BJ (cell line): ENCODE data around the gene SH3YL1. TPM values are rescaled to one million over a fixed set of nuclear protein-coding genes. Genes with fewer than 3 reads are reported as not detected.

Experiments used
- CTCF ChIA-PET: fragments of 350-600 bp; formaldehyde crosslinking; extraction: SDS; loops from one replicate; lab custom pipeline; 2021; ENCODE audit warnings: antibody characterized with exemption, inconsistent platforms; lab: Yijun Ruan, JAX
- POLR2A ChIA-PET: fragments of 300-600 bp; sonication (Branson Sonifier 250); formaldehyde crosslinking; extraction: SDS; loops from one replicate; lab custom pipeline; 2021; ENCODE audit warnings: antibody characterized with exemption; lab: Charles Lee
- DNase-seq: peaks from one replicate; pipeline ENCODE4 v3.0.0-alpha.2; 2011; ENCODE audit warnings: low read depth
- H3K27me3 ChIP-seq: 2 replicates; pipeline ENCODE4 v1.6.0; 2011; ENCODE audit warnings: low read length; ENCODE audit not compliant: control insufficient read depth, insufficient read depth
- H3K36me3 ChIP-seq: 2 replicates; pipeline ENCODE4 v1.5.1; 2011; ENCODE audit warnings: low read length; ENCODE audit not compliant: control insufficient read depth, insufficient read depth
- H3K4me3 ChIP-seq: 2 replicates; pipeline ENCODE4 v1.5.1; 2011; ENCODE audit warnings: low read depth, mild to moderate bottlenecking, control low read depth, low read length
- polyA plus RNA-seq: library from polyadenylated mRNA; depleted of rRNA; stranded (reverse); fragments of >200 nt; gene quantifications from 2 replicates; pipeline ENCODE4 v1.2.3, GENCODE V29; 2011
- TF ChIP-seq, protein P1 (sequence below): IDR thresholded peaks from 2 replicates; pipeline ENCODE4 v1.5.1; 2011; ENCODE audit warnings: low read depth, mild to moderate bottlenecking, control low read depth, inconsistent platforms, low read length, moderate library complexity; ENCODE audit not compliant: insufficient read depth

The SH3YL1 gene
- polyA plus RNA-seq, 1 experiment: 19.0 TPM

DNA sequence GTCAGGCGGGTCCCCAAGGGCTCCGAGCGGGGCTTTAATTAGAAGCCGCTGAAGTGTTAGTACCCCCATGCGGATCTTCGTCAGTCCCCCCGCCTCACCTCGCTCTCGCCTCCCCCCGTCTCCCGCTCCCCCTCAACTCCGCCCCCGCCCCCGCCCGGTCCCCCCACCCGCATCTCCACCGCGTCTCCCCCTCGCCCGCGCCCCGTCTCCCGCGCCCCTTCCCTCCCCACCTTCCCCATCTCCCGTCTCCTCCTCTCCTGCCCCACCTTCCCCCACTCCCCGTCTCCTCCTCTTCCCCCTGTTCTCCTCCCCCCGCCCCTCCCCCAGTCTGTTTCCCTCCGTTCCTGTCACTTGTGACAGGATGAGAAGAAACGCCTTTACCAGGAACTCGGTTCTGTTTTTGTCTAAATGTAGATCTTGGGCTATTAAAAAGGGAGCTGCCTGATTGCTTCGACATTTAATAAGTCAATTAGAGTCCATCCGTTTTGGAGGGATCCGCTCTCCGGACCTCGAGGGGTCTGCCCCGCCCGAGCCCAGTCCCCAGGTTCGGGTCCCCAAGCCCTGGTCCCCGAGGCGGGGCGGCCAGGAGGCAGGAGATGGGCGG is 25.0 kb upstream of the SH3YL1 start:
- Histone ChIP-seq H3K36me3 (no peaks in the 10 kb centered on the region), H3K27me3 (peaks cover 8% of the 10 kb centered on the region), H3K4me3 (no peak overlapping the region)
- ChIA-PET CTCF (interaction anchor here (0.6 to 3.4 kb wide), 10 partner anchors 12 to 348 kb away, joined by 3 to 31 read pairs (median 9); no protein-coding TSS in a partner anchor), POLR2A (no interaction called here)
- TF ChIP-seq, protein P1, sequence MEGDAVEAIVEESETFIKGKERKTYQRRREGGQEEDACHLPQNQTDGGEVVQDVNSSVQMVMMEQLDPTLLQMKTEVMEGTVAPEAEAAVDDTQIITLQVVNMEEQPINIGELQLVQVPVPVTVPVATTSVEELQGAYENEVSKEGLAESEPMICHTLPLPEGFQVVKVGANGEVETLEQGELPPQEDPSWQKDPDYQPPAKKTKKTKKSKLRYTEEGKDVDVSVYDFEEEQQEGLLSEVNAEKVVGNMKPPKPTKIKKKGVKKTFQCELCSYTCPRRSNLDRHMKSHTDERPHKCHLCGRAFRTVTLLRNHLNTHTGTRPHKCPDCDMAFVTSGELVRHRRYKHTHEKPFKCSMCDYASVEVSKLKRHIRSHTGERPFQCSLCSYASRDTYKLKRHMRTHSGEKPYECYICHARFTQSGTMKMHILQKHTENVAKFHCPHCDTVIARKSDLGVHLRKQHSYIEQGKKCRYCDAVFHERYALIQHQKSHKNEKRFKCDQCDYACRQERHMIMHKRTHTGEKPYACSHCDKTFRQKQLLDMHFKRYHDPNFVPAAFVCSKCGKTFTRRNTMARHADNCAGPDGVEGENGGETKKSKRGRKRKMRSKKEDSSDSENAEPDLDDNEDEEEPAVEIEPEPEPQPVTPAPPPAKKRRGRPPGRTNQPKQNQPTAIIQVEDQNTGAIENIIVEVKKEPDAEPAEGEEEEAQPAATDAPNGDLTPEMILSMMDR: no peak
- DNase-seq: no peak

DNA sequence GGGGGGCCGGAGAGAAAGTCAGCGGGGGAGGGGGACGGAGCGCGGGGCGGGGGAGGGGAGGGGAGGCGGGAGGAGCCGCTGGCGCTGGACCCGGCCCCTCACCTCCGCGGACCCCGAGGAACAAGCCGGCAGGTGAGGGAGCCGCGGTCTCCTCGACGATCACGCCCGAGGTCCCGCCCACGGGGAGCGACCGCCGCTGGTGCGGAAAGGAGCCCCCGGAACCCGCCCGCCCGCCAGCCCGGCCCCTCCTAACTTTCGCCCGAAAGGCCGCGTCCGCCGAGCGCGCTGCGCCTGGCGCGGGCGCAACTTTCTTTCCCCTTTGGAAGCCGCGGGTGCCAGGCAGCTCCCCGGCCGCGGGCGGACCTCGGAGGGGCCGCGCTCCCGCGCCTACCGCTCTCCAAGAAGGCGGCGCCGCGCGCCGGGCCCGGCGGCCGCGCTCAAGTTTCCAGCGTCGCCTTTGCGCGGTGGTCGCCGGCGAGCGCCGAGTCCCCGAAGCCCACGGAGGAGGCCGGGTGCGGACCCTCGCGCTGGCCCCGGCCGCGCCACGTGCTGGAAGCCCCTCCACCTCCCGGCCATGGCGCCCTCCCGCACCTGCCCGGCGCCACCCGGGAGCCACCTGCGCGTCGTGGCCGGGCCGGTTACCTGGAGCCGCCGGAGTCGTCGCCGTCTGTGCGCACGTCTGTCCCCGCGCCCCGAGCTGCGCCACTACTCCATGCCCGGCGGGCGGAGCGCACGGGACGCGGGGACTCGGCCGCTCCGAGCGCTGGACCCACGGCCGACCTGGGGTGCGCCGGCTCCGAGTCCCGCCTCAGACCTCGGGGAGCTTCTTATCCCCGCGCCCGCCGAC is 24.3 kb upstream of the SH3YL1 start, which contains the start of gene ALKAL2:
Gene ALKAL2, minus strand, starts transcription at position 181 of the 847 bp plus-strand sequence. CDS start 256 bp downstream, outside the sequence.
- H3K4me3 ChIP-seq: peak within 1 kb of the TSS; percentile 18
- H3K27me3 ChIP-seq: peaks cover 8% of the 10 kb centered on the region
- TF ChIP-seq, protein P1: no peak
- no peak for DNase-seq
- ChIA-PET POLR2A (no interaction called here), CTCF (interaction anchor here (0.6 to 3.4 kb wide), 7 partner anchors 16 to 116 kb away, joined by 3 to 31 read pairs (median 5); no protein-coding TSS in a partner anchor)
- H3K36me3 ChIP-seq: 0 out of 2 replicates have a peak, but pooled peaks cover 2% of the 10 kb centered on the region

DNA sequence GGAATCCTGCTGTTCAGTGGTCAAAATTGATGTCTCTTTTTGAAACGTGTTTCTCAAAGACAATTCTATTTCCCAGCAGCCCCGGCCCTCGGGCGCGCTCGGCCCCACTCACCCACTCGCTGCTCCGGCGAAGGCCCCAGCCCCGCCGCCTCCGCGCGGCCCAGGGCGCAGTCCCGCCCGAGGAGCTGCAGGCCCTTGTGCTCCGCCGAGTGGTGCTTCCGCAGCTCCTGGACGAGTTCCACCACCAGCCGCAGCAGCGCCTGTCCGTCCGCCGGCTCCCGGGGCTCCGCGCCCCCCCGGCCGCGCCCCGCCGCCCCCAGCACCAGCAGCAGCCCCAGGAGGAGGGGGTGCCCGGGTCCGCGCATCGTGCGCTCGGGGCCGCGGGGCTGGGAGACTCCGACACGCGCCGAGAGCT is 23.6 kb upstream of the SH3YL1 start:
- TF ChIP-seq, protein P1: no peak
- 0 out of 2 replicates have a peak, but pooled peaks cover 3% of the 10 kb centered on the region for H3K36me3 ChIP-seq
- no peak for DNase-seq
- H3K4me3 ChIP-seq: peak overlapping the region; percentile 18
- POLR2A ChIA-PET: no interaction called here
- H3K27me3 ChIP-seq: peaks cover 8% of the 10 kb centered on the region
- CTCF ChIA-PET: interaction anchor here (0.7 to 3.4 kb wide), 3 partner anchors 41 to 442 kb away, joined by 3 to 31 read pairs (median 4); no protein-coding TSS in a partner anchor

DNA sequence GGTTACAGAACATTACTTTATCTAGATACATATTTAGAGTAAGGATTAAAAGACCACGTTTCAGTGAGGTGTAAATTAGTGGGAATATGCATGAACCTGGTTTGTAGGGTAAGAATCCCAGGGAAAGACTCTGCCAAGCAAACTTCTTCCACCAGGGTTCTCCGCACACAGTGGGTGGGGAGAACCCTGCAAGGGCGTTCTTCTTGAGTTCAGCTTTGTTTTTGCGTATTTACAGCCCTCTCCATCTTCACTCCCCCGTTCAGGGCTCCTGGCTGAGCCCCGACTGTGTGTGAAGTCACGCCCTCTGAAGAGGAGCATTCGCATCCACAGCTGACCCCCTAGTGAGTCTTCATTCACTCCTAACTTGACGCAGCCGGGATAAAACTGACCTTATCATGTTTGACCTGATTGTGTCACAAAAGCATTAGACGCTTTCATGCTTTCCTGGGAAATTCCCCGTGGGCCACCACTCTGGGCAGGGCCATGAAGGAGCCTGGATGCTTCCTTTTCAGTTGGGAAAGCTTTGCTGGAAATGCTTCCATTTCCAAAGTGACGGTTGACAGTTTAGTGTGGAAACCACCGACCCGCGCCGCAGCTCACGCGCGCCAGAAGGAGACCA is 23.1 kb upstream of the SH3YL1 start:
- DNase-seq: no peak
- Histone ChIP-seq H3K27me3 (peaks cover 8% of the 10 kb centered on the region), H3K36me3 (0 out of 2 replicates have a peak, but pooled peaks cover 3% of the 10 kb centered on the region), H3K4me3 (no peak overlapping the region)
- ChIA-PET POLR2A (no interaction called here), CTCF (interaction anchor here (0.7 to 1.6 kb wide), 4 partner anchors 38 to 443 kb away, joined by 3 to 4 read pairs (median 3); no protein-coding TSS in a partner anchor)
- TF ChIP-seq, protein P1: no peak
